OCI-LY7 (cell line): ENCODE measurements around the gene RALGAPA2.

Experiments used
- EZH2phosphoT487 ChIP-seq: fragments of 200-600 bp; sonication (generic); IDR thresholded peaks from 2 replicates; pipeline ENCODE4 v1.6.1; 2018; ENCODE audit warnings: low read depth, borderline replicate concordance, mild to moderate bottlenecking, mixed run types, antibody characterized with exemption, low read length, moderate library complexity, mixed read lengths
- TF ChIP-seq, protein P1 (sequence below): fragments of 200-600 bp; sonication (generic); conservative IDR thresholded peaks from 2 replicates; pipeline ENCODE4 v1.5.1; 2014; ENCODE audit warnings: mild to moderate bottlenecking, antibody characterized with exemption, low read length, moderate library complexity, mixed read lengths

DNA sequence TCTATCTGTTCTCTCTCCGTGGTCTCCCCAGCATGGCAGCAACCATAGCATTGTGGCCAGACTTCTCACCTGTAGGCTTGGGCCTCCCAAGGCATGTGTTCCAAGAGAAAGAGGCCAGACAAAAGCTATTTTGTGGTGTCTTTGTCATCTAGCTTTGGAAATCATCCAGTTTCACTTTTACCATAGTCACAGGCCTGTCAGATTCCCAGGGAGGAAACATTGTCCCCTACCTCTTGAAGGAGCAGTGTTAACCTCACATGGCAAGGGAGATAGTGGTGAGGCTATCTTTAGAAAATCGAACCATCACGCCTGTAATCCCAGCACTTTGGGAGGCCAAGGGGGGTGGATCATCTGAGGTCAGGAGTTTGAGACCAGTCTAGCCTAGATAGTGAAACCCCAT is 42.3 kb upstream of the RALGAPA2 start:
- TF ChIP-seq, protein P1, sequence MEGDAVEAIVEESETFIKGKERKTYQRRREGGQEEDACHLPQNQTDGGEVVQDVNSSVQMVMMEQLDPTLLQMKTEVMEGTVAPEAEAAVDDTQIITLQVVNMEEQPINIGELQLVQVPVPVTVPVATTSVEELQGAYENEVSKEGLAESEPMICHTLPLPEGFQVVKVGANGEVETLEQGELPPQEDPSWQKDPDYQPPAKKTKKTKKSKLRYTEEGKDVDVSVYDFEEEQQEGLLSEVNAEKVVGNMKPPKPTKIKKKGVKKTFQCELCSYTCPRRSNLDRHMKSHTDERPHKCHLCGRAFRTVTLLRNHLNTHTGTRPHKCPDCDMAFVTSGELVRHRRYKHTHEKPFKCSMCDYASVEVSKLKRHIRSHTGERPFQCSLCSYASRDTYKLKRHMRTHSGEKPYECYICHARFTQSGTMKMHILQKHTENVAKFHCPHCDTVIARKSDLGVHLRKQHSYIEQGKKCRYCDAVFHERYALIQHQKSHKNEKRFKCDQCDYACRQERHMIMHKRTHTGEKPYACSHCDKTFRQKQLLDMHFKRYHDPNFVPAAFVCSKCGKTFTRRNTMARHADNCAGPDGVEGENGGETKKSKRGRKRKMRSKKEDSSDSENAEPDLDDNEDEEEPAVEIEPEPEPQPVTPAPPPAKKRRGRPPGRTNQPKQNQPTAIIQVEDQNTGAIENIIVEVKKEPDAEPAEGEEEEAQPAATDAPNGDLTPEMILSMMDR = no peak
- no peak for TF ChIP-seq EZH2phosphoT487
